HEK293T (cell line): ENCODE results near the gene MAP4K4.

Experiments
- FOXM1 ChIP-seq: fragments of 450-650 bp; IDR thresholded peaks from 2 replicates; pipeline ENCODE4 v1.6.1; 2017; ENCODE audit warnings: mild to moderate bottlenecking, borderline replicate concordance
- SP1 ChIP-seq: fragments of 450-650 bp; IDR thresholded peaks from 2 replicates; pipeline ENCODE4 v1.6.1; 2017
- SUZ12 ChIP-seq: fragments of 450-650 bp; IDR thresholded peaks from 2 replicates; pipeline ENCODE4 v1.6.1; 2016; ENCODE audit warnings: mild to moderate bottlenecking
- TARDBP ChIP-seq: fragments of 450-650 bp; IDR thresholded peaks from 2 replicates; pipeline ENCODE4 v1.6.1; 2016

DNA sequence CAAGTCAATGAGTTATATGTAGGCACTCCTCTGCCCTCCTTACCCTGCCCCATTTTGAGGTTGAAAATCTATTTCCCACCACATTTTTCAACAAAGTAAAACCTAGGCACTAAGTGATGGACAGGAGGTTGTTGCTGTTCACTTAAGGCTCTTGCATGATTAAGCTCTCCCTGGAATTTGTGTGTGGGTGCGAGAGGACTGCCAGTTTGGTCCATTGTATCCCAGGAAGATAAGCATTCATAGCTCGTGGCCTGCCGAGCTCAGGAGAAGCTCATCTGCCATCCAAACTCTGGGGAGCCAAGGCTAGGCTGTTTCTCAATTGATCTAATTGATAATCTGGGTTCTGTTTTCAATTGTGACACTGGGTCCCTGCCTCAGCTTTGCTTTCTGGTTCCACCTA is 4.7 kb upstream of the MAP4K4 start:
- TF ChIP-seq SUZ12 = no peak
- TF ChIP-seq FOXM1 = no peak
- no peak for TF ChIP-seq TARDBP
- no peak for TF ChIP-seq SP1
